ENCODE results near the gene BCAS4. TPM values are rescaled to one million over a fixed set of nuclear protein-coding genes. Genes with fewer than 3 reads are reported as not detected.

The BCAS4 gene
- total and polyA plus RNA-seq, 8 donors = under 0.01 to 7.2 (median 2.2) TPM; not detected in 1

DNA sequence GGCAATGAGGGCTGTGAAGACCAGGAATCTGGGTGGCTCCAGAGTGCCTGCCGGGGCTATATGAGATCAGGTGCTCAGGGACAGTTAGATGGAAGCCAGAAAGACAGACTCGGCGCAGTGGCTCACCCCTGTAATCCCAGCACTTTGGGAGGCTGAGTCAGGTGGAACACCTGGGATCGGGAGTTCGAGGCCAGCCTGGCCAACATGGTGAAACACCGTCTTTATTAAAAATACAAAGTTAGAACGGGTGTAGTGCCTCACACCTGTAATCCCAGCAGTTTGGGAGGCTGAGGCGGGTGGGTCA, 43.4 kb downstream of the BCAS4 start:
- intact Hi-C loops (cut with DNase I; ENCODE audit: low total_unique reads) = no loop called here
- Histone ChIP-seq H3K36me3 (peaks cover 0 to 11% (median 4%) of the 10 kb centered on the region in 4 donors), H3K9me3 (no peaks in the 10 kb centered on the region), H3K27ac (no peak overlapping the region), H3K4me1 (peaks cover 0 to 13% (median 3%) of the 10 kb centered on the region in 4 donors), H3K4me3 (no peak overlapping the region), H3K27me3 (no peaks in the 10 kb centered on the region)
- no peak for DNase-seq
- TF ChIP-seq POLR2A (IDR thresholded peaks at IDR 0.05) = no peak
- TF ChIP-seq, protein P1, sequence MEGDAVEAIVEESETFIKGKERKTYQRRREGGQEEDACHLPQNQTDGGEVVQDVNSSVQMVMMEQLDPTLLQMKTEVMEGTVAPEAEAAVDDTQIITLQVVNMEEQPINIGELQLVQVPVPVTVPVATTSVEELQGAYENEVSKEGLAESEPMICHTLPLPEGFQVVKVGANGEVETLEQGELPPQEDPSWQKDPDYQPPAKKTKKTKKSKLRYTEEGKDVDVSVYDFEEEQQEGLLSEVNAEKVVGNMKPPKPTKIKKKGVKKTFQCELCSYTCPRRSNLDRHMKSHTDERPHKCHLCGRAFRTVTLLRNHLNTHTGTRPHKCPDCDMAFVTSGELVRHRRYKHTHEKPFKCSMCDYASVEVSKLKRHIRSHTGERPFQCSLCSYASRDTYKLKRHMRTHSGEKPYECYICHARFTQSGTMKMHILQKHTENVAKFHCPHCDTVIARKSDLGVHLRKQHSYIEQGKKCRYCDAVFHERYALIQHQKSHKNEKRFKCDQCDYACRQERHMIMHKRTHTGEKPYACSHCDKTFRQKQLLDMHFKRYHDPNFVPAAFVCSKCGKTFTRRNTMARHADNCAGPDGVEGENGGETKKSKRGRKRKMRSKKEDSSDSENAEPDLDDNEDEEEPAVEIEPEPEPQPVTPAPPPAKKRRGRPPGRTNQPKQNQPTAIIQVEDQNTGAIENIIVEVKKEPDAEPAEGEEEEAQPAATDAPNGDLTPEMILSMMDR (IDR thresholded peaks at IDR 0.05) = no peak
- no peak for TF ChIP-seq POLR2AphosphoS5 (IDR thresholded peaks at IDR 0.05)
- TF ChIP-seq EP300 (IDR thresholded peaks at IDR 0.05) = no peak
- 89 to 95% (median 93%) methylated on average over 7 to 8 of the region's 8 CpGs for WGBS, 5 donors

DNA sequence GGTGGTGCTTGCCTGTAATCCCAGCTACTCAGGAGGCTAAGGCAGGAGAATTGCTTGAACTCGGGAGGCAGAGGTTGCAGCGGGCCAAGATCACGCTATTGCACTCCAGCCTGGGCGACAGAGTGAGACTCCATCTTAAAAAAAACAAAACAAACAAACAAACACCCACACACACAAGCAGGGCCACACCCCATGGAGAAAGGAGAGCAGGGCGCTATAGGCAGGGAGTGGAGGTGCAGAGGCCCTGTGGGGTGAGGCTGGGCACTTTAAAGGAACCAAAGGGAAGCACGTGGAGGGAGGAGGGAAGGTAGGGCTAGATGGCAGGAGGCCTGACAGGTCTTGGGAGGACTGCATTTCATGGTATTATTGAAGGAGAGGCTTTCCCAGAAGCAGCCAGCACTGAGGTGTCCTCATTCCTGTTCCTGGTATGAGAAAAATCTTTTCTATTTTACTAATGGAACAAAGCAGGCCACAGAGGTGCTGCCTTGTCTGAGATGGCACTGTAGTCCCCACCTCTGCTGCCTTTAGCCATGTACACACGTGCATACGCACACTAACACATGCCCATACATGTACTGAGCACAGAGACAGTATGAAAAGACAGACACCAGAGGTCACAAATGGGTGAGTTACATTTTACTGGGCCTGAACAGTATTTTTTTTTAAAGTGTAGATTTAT, 44.0 kb downstream of the BCAS4 start:
- peaks cover 0 to 10% (median 4%) of the 10 kb centered on the region in 4 donors for H3K36me3 ChIP-seq
- no peak overlapping the region for H3K4me3 ChIP-seq
- 83 to 88% (median 86%) methylated on average over 8 of the region's 8 CpGs for WGBS, 5 donors
- no peak for TF ChIP-seq POLR2AphosphoS5 (IDR thresholded peaks at IDR 0.05)
- TF ChIP-seq, protein P1 (IDR thresholded peaks at IDR 0.05) = no peak
- no peak for TF ChIP-seq EP300 (IDR thresholded peaks at IDR 0.05)
- TF ChIP-seq POLR2A (IDR thresholded peaks at IDR 0.05) = no peak
- H3K27ac ChIP-seq = no peak overlapping the region
- no peaks in the 10 kb centered on the region for H3K9me3 ChIP-seq
- H3K27me3 ChIP-seq = no peaks in the 10 kb centered on the region
- peaks cover 0 to 13% (median 7%) of the 10 kb centered on the region in 4 donors for H3K4me1 ChIP-seq
- intact Hi-C loops (cut with DNase I; ENCODE audit: low total_unique reads) = no loop called here
- no peak for DNase-seq

GRCh38 chr20:50842821-50843220, 48.0 kb downstream of the BCAS4 start:
- WGBS, 5 donors = 95 to 99% (median 96%) methylated on average over 5 of the region's 5 CpGs

GRCh38 chr20:50843331-50844276, 48.7 kb downstream of the BCAS4 start:
- Histone ChIP-seq H3K4me1 (peaks cover 5 to 21% (median 11%) of the 10 kb centered on the region in 4 donors), H3K9me3 (no peaks in the 10 kb centered on the region), H3K27ac (peak overlapping the region in 4 of 5 donors; percentile 4 to 20 (median 8)), H3K4me3 (no peak overlapping the region), H3K36me3 (peaks cover 0 to 7% (median 4%) of the 10 kb centered on the region in 4 donors), H3K27me3 (no peaks in the 10 kb centered on the region)
- WGBS, 5 donors = 83 to 90% (median 85%) methylated on average over 6 to 9 of the region's 9 CpGs
- TF ChIP-seq EP300 (IDR thresholded peaks at IDR 0.05) = no peak
- TF ChIP-seq POLR2A (IDR thresholded peaks at IDR 0.05) = no peak
- TF ChIP-seq, protein P1 (IDR thresholded peaks at IDR 0.05) = no peak
- intact Hi-C loops (cut with DNase I; ENCODE audit: low total_unique reads) = no loop called here
- peak in 1 of 2 donors; percentile 52 for DNase-seq

More at GRCh38 chr20:50842821-50843220, 48.0 kb downstream of the BCAS4 start:
- DNase-seq = no peak
- peaks cover 0 to 13% (median 9%) of the 10 kb centered on the region in 4 donors for H3K4me1 ChIP-seq
- no peak overlapping the region for H3K27ac ChIP-seq
- H3K4me3 ChIP-seq = no peak overlapping the region
- peaks cover 0 to 7% (median 4%) of the 10 kb centered on the region in 4 donors for H3K36me3 ChIP-seq
- intact Hi-C loops (cut with DNase I; ENCODE audit: low total_unique reads) = no loop called here
- H3K27me3 ChIP-seq = no peaks in the 10 kb centered on the region
- TF ChIP-seq, protein P1 (IDR thresholded peaks at IDR 0.05) = no peak
- TF ChIP-seq POLR2A (IDR thresholded peaks at IDR 0.05) = no peak
- no peak for TF ChIP-seq POLR2AphosphoS5 (IDR thresholded peaks at IDR 0.05)
- TF ChIP-seq EP300 (IDR thresholded peaks at IDR 0.05) = no peak
- H3K9me3 ChIP-seq = no peaks in the 10 kb centered on the region
